Stimulated activated effector memory CD8-positive, alpha-beta T cell treated with anti-CD3 and anti-CD28 coated beads, Interleukin-12 subunit alpha, Interleukin-12 subunit beta, amount 100 ng/mL, for 72 hours (primary cell): ENCODE results near the gene FAF1.
A peak's percentile ranks its signal among the peaks of the same experiment; 100 is the strongest.

ENCODE experiments used
- ATAC-seq: fragments of 150-1000 bp; cut with Tn5 transposase; 2 replicates; pipeline ENCODE4 v1.10.0; 2021
- DNase-seq, 2 donors: peaks; one replicate each; pipeline ENCODE4 v3.0.0; 2021 to 2022; ENCODE audit warnings: low spot score in 2 of 2
- H3K27ac Mint-ChIP-seq: one replicate; pipeline ENCODE4 v1.8.0; 2022; ENCODE audit warnings: mild to moderate bottlenecking, mixed read lengths
- H3K36me3 Mint-ChIP-seq: one replicate; pipeline ENCODE4 v1.8.0; 2022; ENCODE audit warnings: mild to moderate bottlenecking, mixed read lengths
- H3K4me1 Mint-ChIP-seq: one replicate; pipeline ENCODE4 v1.8.0; 2022; ENCODE audit warnings: mixed read lengths
- H3K4me3 Mint-ChIP-seq: one replicate; pipeline ENCODE4 v1.8.0; 2022; ENCODE audit warnings: mild to moderate bottlenecking, mixed read lengths
- H3K9me3 Mint-ChIP-seq: one replicate; pipeline ENCODE4 v1.8.0; 2022; ENCODE audit warnings: mixed read lengths

FAF1 gene

GRCh38 chr1:50667710-50668356, 292.2 kb downstream of the FAF1 start:
- no peak overlapping the region for H3K4me3 Mint-ChIP-seq
- H3K27ac Mint-ChIP-seq, result no peak overlapping the region
- H3K9me3 Mint-ChIP-seq, result no peaks in the 10 kb centered on the region
- ATAC-seq, result no peak
- peaks cover under 1% of the 10 kb centered on the region for H3K36me3 Mint-ChIP-seq
- no peak for DNase-seq
- no peaks in the 10 kb centered on the region for H3K4me1 Mint-ChIP-seq

- Mint-ChIP-seq H3K4me1 (no peaks in the 10 kb centered on the region), H3K4me3 (no peak overlapping the region), H3K36me3 (no peaks in the 10 kb centered on the region), H3K27ac (no peak overlapping the region), H3K9me3 (no peaks in the 10 kb centered on the region)
- ATAC-seq, result no peak
- DNase-seq, result no peak
Measured at GRCh38 chr1:50667272-50667671, 292.8 kb downstream of the FAF1 start.

GRCh38 chr1:50666849-50667248, 293.2 kb downstream of the FAF1 start:
- H3K36me3 Mint-ChIP-seq, result no peaks in the 10 kb centered on the region
- no peak for ATAC-seq

DNA sequence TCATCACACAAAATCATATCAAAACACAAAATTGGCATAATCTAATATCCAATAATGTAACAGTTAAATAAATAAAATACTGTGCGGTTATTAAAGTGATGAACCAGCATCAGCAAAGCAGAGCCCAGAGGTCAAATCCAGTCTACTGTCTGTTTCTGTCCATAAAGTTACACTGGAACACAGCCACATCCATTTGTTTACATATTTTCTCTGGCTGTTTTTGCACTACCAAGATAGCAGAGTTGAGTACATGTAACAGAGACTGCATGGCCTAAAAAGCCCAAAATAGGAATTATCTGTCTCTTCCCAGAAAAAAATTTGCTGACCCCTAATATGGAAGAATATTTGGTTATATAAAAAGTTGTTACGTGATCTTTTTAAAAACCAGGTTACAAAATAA, 294.7 kb downstream of the FAF1 start:
- no peak overlapping the region for H3K27ac Mint-ChIP-seq
- DNase-seq, result no peak
- no peak for ATAC-seq
- no peaks in the 10 kb centered on the region for H3K9me3 Mint-ChIP-seq
- H3K4me1 Mint-ChIP-seq, result no peaks in the 10 kb centered on the region
- H3K4me3 Mint-ChIP-seq, result no peak overlapping the region
- no peaks in the 10 kb centered on the region for H3K36me3 Mint-ChIP-seq

More at GRCh38 chr1:50666849-50667248, 293.2 kb downstream of the FAF1 start:
- H3K27ac Mint-ChIP-seq, result no peak overlapping the region
- H3K9me3 Mint-ChIP-seq, result no peaks in the 10 kb centered on the region
- no peak overlapping the region for H3K4me3 Mint-ChIP-seq
- no peak for DNase-seq
- no peaks in the 10 kb centered on the region for H3K4me1 Mint-ChIP-seq

- H3K4me1 Mint-ChIP-seq, result peaks cover 6% of the 10 kb centered on the region
- DNase-seq (no peak), ATAC-seq (no peak)
- no peaks in the 10 kb centered on the region for H3K9me3 Mint-ChIP-seq
- no peak overlapping the region for H3K4me3 Mint-ChIP-seq
- H3K36me3 Mint-ChIP-seq, result no peaks in the 10 kb centered on the region
- no peak overlapping the region for H3K27ac Mint-ChIP-seq
Measured at GRCh38 chr1:50661626-50662025, 298.4 kb downstream of the FAF1 start.

DNA sequence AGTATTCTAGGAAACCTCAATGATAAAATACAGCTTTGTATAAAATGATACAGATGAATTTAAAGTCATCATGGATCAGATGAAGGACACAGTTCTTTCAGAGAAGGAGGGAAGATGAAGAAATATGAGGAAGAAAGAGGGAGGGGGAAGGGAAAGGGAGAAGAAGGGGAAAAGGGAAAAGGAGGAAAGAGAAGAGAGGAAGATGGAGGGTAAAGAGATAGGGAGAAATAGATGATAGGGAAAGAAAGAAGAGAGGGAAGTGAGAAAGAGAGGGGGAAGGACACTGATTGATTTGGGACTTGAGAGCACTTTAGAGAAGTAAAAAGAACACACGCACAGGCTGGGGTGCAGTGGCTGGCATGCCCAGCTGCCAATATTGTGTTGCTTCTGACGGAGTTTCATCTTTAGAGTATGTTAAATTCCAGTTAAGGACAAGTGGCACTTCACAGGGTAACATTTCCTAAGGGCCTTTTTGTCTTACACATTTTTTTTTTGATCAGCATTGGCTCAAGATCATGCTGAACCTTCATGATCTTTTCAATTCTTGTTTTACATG, 300.9 kb downstream of the FAF1 start:
- no peak overlapping the region for H3K4me3 Mint-ChIP-seq
- peaks cover 5% of the 10 kb centered on the region for H3K36me3 Mint-ChIP-seq
- peaks cover 6% of the 10 kb centered on the region for H3K4me1 Mint-ChIP-seq
- H3K9me3 Mint-ChIP-seq, result no peaks in the 10 kb centered on the region
- DNase-seq (no peak), ATAC-seq (no peak)
- peak overlapping the region; percentile 0 for H3K27ac Mint-ChIP-seq

DNA sequence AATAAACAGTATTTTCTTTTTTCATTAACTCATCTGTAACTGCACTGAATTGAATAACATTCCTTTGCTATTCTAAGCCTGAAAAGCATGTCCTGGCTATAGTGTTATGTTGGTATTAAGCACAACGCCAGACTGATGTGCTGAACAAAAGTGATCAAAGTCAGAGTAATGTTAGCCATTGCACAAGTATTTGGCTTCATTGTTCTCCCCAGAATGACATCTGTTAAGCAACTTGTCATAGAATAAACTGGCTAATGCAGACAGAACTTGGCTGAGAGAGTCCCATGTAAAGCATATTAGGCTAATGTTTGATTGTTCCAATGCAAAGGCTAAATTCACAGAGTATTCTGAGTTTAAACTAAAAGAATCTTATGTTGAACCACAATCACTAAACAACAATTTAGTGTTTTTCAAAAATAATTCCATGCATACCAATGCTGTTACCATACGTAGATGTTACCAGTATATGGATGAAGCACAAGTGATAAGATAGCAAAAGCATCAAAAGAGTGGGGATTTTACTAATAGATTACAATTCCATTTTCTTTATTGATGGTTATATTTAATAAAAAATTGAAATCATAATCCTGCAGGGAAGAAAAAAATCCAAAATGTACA, 301.5 kb downstream of the FAF1 start:
- ATAC-seq (no peak), DNase-seq (no peak)
- peaks cover 6% of the 10 kb centered on the region for H3K4me1 Mint-ChIP-seq
- no peak overlapping the region for H3K27ac Mint-ChIP-seq
- H3K4me3 Mint-ChIP-seq, result no peak overlapping the region
- peaks cover 7% of the 10 kb centered on the region for H3K36me3 Mint-ChIP-seq
- no peaks in the 10 kb centered on the region for H3K9me3 Mint-ChIP-seq

DNA sequence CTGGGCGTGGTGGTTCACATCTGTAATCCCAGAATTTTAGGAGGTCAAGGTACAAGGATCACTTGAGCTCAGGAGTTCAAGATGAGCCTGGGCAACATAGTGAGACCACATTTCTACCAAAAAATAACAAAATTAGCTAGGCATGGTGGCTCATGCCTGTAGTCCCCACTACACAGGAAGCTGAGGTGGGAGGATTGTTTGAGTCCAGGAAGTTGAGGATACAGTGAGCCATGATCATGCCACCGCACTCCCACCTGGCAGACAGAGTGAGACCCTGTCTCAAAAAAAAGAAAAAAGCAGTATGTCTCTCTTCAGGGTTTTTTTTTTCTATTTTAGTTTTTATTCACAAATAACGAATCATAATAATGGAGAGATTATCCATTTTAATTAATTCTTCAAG, 303.1 kb downstream of the FAF1 start:
- H3K36me3 Mint-ChIP-seq, result peaks cover 7% of the 10 kb centered on the region
- DNase-seq (no peak), ATAC-seq (no peak)
- H3K4me1 Mint-ChIP-seq, result peaks cover 6% of the 10 kb centered on the region
- no peak overlapping the region for H3K27ac Mint-ChIP-seq
- H3K4me3 Mint-ChIP-seq, result no peak overlapping the region
- H3K9me3 Mint-ChIP-seq, result no peaks in the 10 kb centered on the region

GRCh38 chr1:50651476-50652263, 308.4 kb downstream of the FAF1 start:
- no peak overlapping the region for H3K4me3 Mint-ChIP-seq
- DNase-seq (no peak), ATAC-seq (no peak)
- H3K36me3 Mint-ChIP-seq, result peaks cover 7% of the 10 kb centered on the region
- H3K4me1 Mint-ChIP-seq, result no peaks in the 10 kb centered on the region
- no peak overlapping the region for H3K27ac Mint-ChIP-seq
- no peaks in the 10 kb centered on the region for H3K9me3 Mint-ChIP-seq

GRCh38 chr1:50646526-50646925, 313.5 kb downstream of the FAF1 start:
- Mint-ChIP-seq H3K27ac (no peak overlapping the region), H3K36me3 (no peaks in the 10 kb centered on the region), H3K4me1 (no peaks in the 10 kb centered on the region), H3K4me3 (no peak overlapping the region), H3K9me3 (no peaks in the 10 kb centered on the region)
- DNase-seq (no peak), ATAC-seq (no peak)

DNA sequence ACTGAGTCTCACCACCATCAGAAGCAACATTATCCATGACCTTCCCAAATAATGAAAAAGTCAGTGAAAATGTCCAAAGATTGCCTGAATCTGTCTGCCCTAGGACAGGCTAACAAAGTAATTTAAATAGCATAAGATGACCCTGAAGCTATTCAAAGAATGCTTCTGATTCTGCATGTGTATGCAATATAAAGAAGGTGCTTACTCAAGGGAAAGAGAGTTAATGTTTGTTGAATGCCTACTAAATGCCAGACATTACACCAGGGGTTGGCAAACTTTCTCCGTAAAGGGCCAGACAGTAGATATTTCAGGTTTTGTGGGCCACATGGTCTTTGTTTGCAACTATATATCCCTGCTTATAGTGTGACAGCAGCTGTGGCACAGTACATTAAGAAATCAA, 314.9 kb downstream of the FAF1 start:
- no peaks in the 10 kb centered on the region for H3K4me1 Mint-ChIP-seq
- H3K9me3 Mint-ChIP-seq, result no peaks in the 10 kb centered on the region
- DNase-seq (no peak), ATAC-seq (no peak)
- no peaks in the 10 kb centered on the region for H3K36me3 Mint-ChIP-seq
- H3K27ac Mint-ChIP-seq, result no peak overlapping the region
- no peak overlapping the region for H3K4me3 Mint-ChIP-seq

- Mint-ChIP-seq H3K36me3 (no peaks in the 10 kb centered on the region), H3K9me3 (no peaks in the 10 kb centered on the region), H3K4me3 (no peak overlapping the region), H3K27ac (no peak overlapping the region), H3K4me1 (no peaks in the 10 kb centered on the region)
- DNase-seq (no peak), ATAC-seq (no peak)
Measured at GRCh38 chr1:50644447-50645105, 315.5 kb downstream of the FAF1 start.

DNA sequence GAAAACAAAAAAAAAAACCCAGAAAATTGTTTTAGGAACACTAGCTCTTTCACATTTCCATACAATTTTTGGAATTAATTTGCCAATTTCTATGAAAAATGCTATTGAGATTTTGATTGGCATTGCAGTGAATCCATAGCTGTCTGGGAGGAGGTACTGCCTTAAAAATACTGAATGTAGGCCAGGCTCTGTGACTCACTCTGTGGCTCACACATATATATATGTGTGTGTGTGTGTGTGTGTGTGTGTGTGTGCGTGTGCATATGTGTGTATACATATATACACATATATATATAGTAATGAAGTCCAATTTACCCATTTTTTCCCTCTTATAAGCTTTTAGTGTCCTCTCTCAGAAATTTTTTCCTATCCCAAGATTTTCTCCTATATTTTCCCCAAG, 322.6 kb downstream of the FAF1 start:
- no peak for ATAC-seq
- H3K9me3 Mint-ChIP-seq, result no peaks in the 10 kb centered on the region
- DNase-seq, result no peak
- H3K36me3 Mint-ChIP-seq, result no peaks in the 10 kb centered on the region
- no peak overlapping the region for H3K4me3 Mint-ChIP-seq
- H3K4me1 Mint-ChIP-seq, result no peaks in the 10 kb centered on the region
- H3K27ac Mint-ChIP-seq, result no peak overlapping the region

- Mint-ChIP-seq H3K27ac (no peak overlapping the region), H3K4me1 (no peaks in the 10 kb centered on the region), H3K4me3 (no peak overlapping the region), H3K9me3 (no peaks in the 10 kb centered on the region), H3K36me3 (no peaks in the 10 kb centered on the region)
- ATAC-seq (no peak), DNase-seq (no peak)
Measured at GRCh38 chr1:50634251-50634650, 325.8 kb downstream of the FAF1 start.

- Mint-ChIP-seq H3K4me1 (no peaks in the 10 kb centered on the region), H3K4me3 (no peak overlapping the region), H3K36me3 (no peaks in the 10 kb centered on the region), H3K9me3 (no peaks in the 10 kb centered on the region), H3K27ac (no peak overlapping the region)
- no peak for ATAC-seq
- DNase-seq, result no peak
Measured at GRCh38 chr1:50633465-50633864, 326.6 kb downstream of the FAF1 start.
